SU-DHL-6 (cell line): Measurements from ENCODE around the gene C20orf144.

Experiments used
- EZH2phosphoT487 ChIP-seq: fragments of 200-600 bp; sonication (generic), shearing (Covaris generic); conservative IDR thresholded peaks from 2 replicates; pipeline ENCODE4 v1.6.1; 2018; ENCODE audit warnings: mild to moderate bottlenecking, antibody characterized with exemption, low read length, moderate library complexity, mixed read lengths
- TF ChIP-seq, protein P1 (sequence below): fragments of 200-600 bp; sonication (generic); IDR thresholded peaks from one replicate; pipeline ENCODE4 v1.5.1; 2017; ENCODE audit warnings: antibody characterized with exemption, mild to moderate bottlenecking, low read length, moderate library complexity; ENCODE audit not compliant: insufficient read depth, poor library complexity, severe bottlenecking

DNA sequence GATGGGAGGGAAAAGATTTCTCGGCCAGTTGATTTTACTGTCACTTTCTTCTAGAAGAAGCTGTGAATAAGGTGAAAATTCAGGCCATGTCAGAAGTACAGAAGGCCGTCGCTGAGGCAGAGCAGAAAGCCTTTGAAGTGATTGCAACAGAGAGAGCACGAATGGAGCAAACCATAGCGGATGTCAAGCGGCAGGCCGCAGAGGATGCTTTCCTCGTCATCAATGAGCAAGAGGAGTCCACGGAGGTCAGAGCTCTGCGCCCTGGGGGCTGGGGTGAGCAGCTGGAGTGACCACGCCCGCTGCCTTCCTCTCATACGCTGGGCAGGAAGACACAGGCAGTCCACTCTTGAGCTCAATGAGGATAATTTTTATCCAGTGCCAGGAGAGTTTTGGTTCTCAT is 21.8 kb upstream of the C20orf144 start:
- TF ChIP-seq, protein P1, sequence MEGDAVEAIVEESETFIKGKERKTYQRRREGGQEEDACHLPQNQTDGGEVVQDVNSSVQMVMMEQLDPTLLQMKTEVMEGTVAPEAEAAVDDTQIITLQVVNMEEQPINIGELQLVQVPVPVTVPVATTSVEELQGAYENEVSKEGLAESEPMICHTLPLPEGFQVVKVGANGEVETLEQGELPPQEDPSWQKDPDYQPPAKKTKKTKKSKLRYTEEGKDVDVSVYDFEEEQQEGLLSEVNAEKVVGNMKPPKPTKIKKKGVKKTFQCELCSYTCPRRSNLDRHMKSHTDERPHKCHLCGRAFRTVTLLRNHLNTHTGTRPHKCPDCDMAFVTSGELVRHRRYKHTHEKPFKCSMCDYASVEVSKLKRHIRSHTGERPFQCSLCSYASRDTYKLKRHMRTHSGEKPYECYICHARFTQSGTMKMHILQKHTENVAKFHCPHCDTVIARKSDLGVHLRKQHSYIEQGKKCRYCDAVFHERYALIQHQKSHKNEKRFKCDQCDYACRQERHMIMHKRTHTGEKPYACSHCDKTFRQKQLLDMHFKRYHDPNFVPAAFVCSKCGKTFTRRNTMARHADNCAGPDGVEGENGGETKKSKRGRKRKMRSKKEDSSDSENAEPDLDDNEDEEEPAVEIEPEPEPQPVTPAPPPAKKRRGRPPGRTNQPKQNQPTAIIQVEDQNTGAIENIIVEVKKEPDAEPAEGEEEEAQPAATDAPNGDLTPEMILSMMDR: no peak
- no peak for TF ChIP-seq EZH2phosphoT487
